GM12872 (cell line): Measurements from ENCODE around the gene GDF3.

ENCODE experiments used
- CTCF ChIP-seq: IDR thresholded peaks from 3 replicates; pipeline ENCODE4 v1.5.1; 2011; ENCODE audit warnings: low read depth, mild to moderate bottlenecking, low read length, moderate library complexity; ENCODE audit not compliant: insufficient read depth

GDF3 gene

DNA sequence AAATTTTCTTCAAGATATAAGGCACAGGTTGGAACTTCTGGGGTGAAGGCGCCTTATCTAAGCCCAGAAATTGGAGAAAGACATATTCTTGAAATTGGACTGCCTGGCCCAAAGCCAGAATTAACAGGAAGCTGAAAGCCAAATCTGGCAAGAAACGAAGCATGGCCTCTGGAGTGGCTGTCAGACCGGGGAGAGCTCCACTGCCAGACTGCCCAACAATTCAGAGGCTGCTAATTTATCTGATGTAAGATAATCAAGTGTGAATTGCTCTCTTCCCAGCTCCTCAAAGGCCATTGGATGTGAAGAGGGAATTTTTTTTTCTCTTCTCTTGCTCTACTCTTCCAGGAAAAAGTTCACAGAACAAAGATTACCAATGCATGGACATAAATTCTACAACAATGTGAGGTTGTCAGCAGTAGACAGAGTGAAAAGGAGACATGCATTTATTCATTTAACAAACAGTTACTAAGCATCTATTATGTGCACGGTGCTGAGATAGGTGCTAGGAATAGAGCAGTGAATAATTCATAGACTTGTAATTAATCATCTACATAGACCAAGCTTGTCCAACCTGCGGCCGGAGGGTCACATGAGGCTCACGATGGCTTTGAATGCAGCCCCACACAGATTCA is at the start of gene GDF3:
TSS of gene GDF3 (minus strand) at position 210 of the 632 bp plus-strand sequence. CDS start at position 163, 47 bp downstream.
- TF ChIP-seq CTCF: no peak

DNA sequence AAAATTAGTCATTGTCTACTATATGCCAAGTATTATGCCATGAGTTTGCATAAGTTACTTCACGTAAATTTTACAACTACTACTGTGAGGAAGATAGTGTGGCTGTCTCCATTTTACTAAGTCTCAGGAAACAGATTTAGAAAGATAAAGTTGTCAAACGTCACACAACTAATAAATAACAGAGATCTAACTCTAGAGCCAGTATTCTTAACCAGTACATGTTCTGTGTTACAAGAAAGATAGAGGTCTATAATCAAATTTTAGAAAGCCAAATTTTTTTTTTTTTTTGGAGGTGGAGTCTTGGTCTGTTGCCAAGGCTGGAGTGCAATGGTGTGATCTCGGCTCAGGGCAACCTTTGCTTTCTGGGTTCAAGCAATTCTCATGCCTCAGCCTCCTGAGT is 37.4 kb upstream of the GDF3 start:
- TF ChIP-seq CTCF: no peak

- no peak for TF ChIP-seq CTCF
Observed at GRCh38 chr12:7731486-7731885, 35.9 kb upstream of the GDF3 start.

- no peak for TF ChIP-seq CTCF
Observed at GRCh38 chr12:7729746-7730145, 34.2 kb upstream of the GDF3 start.

GRCh38 chr12:7723926-7724325 is 28.4 kb upstream of the GDF3 start:
- TF ChIP-seq CTCF: no peak

- no peak for TF ChIP-seq CTCF
Observed at GRCh38 chr12:7719946-7720730, 24.6 kb upstream of the GDF3 start.

- peak; percentile 12; the same call in 1 of the 3 replicates for TF ChIP-seq CTCF
Observed at GRCh38 chr12:7716381-7716780, 20.8 kb upstream of the GDF3 start.
